Activated T-helper 9 cell treated with anti-CD3 and anti-CD28 coated beads, Interleukin-2, amount 50 U/mL, for 16 hours (primary cell): ENCODE measurements around the gene ACO2.

Experiments used
- DNase-seq: peaks from one replicate; pipeline ENCODE4 v3.0.0-alpha.2; 2020; ENCODE audit warnings: low read depth

ACO2 gene

GRCh38 chr22:41491374-41492100 is 22.6 kb downstream of the ACO2 start:
- DNase-seq, result no peak

- no peak for DNase-seq
Measured at GRCh38 chr22:41498303-41498835, 29.5 kb downstream of the ACO2 start.

GRCh38 chr22:41499624-41500280 is 30.8 kb downstream of the ACO2 start:
- no peak for DNase-seq

- no peak for DNase-seq
Measured at GRCh38 chr22:41500303-41500702, 31.4 kb downstream of the ACO2 start.

GRCh38 chr22:41501209-41501608 is 32.3 kb downstream of the ACO2 start:
- no peak for DNase-seq

- DNase-seq, result no peak
Measured at GRCh38 chr22:41504397-41504796, 35.5 kb downstream of the ACO2 start.

- no peak for DNase-seq
Measured at GRCh38 chr22:41504816-41505215, 35.9 kb downstream of the ACO2 start.

- no peak for DNase-seq
Measured at GRCh38 chr22:41505511-41506220, 36.7 kb downstream of the ACO2 start.

- no peak for DNase-seq
Measured at GRCh38 chr22:41507330-41508063, 38.6 kb downstream of the ACO2 start.

- DNase-seq, result no peak
Measured at GRCh38 chr22:41508770-41509170, 39.9 kb downstream of the ACO2 start.

- no peak for DNase-seq
Measured at GRCh38 chr22:41511521-41511968, 42.6 kb downstream of the ACO2 start.

GRCh38 chr22:41512421-41513194 is 43.7 kb downstream of the ACO2 start:
- no peak for DNase-seq

GRCh38 chr22:41513391-41513790 is 44.5 kb downstream of the ACO2 start:
- no peak for DNase-seq

- no peak for DNase-seq
Measured at GRCh38 chr22:41516462-41516861, 47.5 kb downstream of the ACO2 start.

- DNase-seq, result no peak
Measured at GRCh38 chr22:41517172-41518047, 48.5 kb downstream of the ACO2 start.

- DNase-seq, result no peak
Measured at GRCh38 chr22:41518048-41518347, 49.1 kb downstream of the ACO2 start.

- DNase-seq, result no peak
Measured at GRCh38 chr22:41521126-41521525, 52.2 kb downstream of the ACO2 start.

GRCh38 chr22:41522813-41523212 is 53.9 kb downstream of the ACO2 start:
- DNase-seq, result no peak

GRCh38 chr22:41523464-41524221 is 54.7 kb downstream of the ACO2 start:
- DNase-seq, result no peak

GRCh38 chr22:41524251-41524661 is 55.3 kb downstream of the ACO2 start:
- no peak for DNase-seq
